ENCODE measurements around the gene MEI1.

MEI1 gene

DNA sequence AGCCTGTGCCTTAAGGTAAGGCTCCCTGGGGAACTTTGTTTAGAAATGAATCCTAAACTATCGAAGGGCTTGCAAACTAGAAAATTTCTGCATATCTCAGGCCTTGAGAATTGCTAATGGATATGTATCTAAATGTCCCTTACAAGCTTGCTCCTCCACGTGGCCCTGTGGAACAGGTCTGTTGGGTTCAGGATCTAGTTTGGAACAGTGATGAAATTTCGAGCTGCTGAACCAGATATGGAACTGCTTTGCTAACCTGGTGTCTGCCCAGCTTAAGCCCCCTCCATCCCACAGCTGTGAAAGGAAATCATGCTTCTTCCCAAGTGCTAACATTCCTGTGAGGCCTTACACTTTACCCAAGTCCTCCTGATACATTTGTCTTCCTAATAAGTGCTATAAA is 145.2 kb downstream of the MEI1 start:
- Histone ChIP-seq H3K18ac (ENCODE audit: low read length) (no peak overlapping the region), H3K9me3 (ENCODE audit: insufficient read depth, low read depth, low read length) (no peaks in the 10 kb centered on the region), H3K36me3 (ENCODE audit: control insufficient read depth in 1 of 2, insufficient read depth in 2 of 2, low read length in 2 of 2) (peaks cover under 1 to 5% of the 10 kb centered on the region in 2 experiments), H3K79me2 (ENCODE audit: control insufficient read depth, insufficient read depth, low read length, poor library complexity) (peaks cover 26% of the 10 kb centered on the region), H2AFZ (ENCODE audit: insufficient read depth, low read length, poor library complexity) (no peak overlapping the region), H3K4ac (ENCODE audit: low read depth, low read length) (peak overlapping the region; percentile 61), H3K4me1 (ENCODE audit: control insufficient read depth in 1 of 2, insufficient read depth in 2 of 2, low read length in 2 of 2) (peaks cover 13 to 25% of the 10 kb centered on the region in 2 experiments), H3K27me3 (ENCODE audit: insufficient read depth, low read length) (no peaks in the 10 kb centered on the region), H3K79me1 (ENCODE audit: low read length) (peaks cover 4% of the 10 kb centered on the region), H2BK120ac (ENCODE audit: insufficient read depth, low read length, poor library complexity) (no peak overlapping the region), H2AK5ac (ENCODE audit: low read length) (no peak overlapping the region), H2BK12ac (ENCODE audit: low read length) (no peak overlapping the region), H3K23ac (ENCODE audit: low read length) (no peak overlapping the region), H3K4me2 (ENCODE audit: low read length) (peak overlapping the region; percentile 1), H2BK5ac (ENCODE audit: low read depth, low read length, poor library complexity) (no peak overlapping the region), H4K8ac (ENCODE audit: low read depth, low read length) (no peak overlapping the region), H4K12ac (ENCODE audit: low read depth, low read length) (no peak overlapping the region), H3K14ac (ENCODE audit: low read length) (no peak overlapping the region), H3K4me3 (ENCODE audit: low read depth, low read length) (no peak overlapping the region), H3K27ac (ENCODE audit: low read depth, low read length) (peak overlapping the region; percentile 58), H3K9ac (ENCODE audit: low read length) (no peak overlapping the region), H4K91ac (ENCODE audit: low read depth, low read length) (no peak overlapping the region)
- peak; percentile 93 to 97 for DNase-seq
- no CpG with 5 or more reads among the region's 3 CpGs for WGBS (ENCODE audit: extremely low coverage, insufficient coverage, insufficient read length)

DNA sequence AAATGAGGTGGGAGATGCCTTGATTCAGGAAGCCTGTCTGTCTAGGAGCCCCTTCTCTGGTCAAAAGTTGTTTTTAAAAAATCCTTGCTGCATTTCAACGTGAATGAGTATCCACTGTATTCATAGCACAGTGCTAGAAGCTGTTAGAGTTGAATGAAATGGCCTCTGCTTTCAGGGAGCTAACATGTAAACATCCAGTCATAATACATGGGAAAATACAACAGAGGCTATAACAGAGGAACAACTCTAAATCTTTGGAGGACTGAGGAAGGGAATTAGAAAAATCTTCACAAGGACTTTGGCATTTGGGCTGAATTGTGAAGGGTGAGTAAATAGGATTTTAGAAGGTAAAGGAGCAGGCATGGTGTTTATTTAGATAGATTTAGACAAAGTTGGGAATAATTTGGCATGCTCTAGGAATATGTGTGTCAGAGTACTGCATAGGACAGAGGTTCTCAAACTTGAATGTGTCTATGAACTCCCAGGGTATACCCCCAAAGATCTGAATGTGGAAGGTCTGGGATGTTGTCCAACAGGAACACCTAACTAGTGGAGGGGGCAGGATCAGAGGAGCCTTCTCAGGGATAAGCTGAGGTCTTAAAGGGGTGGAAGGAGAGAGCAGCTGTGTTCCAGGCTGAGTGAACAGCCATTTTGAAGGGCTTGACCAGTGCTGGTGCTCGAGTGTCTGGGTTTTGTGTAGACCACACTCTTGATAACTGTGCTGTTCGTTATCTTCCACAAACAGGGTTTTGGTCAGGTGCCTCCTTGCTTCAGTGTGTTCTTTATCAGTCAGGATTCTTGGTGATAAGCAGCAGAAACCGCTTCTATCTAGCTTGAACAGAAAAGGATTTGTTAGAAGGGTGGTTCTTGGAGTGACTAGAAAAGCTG is 146.3 kb downstream of the MEI1 start:
- H3K4ac ChIP-seq (ENCODE audit: low read depth, low read length), result peak overlapping the region; percentile 99
- H2BK5ac ChIP-seq (ENCODE audit: low read depth, low read length, poor library complexity), result peak overlapping the region; percentile 66
- WGBS (ENCODE audit: extremely low coverage, insufficient coverage, insufficient read length), result no CpG with 5 or more reads among the region's 4 CpGs
- H2AK5ac ChIP-seq (ENCODE audit: low read length), result peak overlapping the region; percentile 62
- no peak for DNase-seq
- H2BK120ac ChIP-seq (ENCODE audit: insufficient read depth, low read length, poor library complexity), result no peak overlapping the region
- H3K18ac ChIP-seq (ENCODE audit: low read length), result peak overlapping the region; percentile 76
- H3K36me3 ChIP-seq (ENCODE audit: control insufficient read depth in 1 of 2, insufficient read depth in 2 of 2, low read length in 2 of 2), result peaks cover 0 to 4% of the 10 kb centered on the region in 2 experiments
- H3K79me2 ChIP-seq (ENCODE audit: control insufficient read depth, insufficient read depth, low read length, poor library complexity), result peaks cover 28% of the 10 kb centered on the region
- H3K4me2 ChIP-seq (ENCODE audit: low read length), result no peak overlapping the region
- H3K9me3 ChIP-seq (ENCODE audit: insufficient read depth, low read depth, low read length), result no peaks in the 10 kb centered on the region
- H3K9ac ChIP-seq (ENCODE audit: low read length), result no peak overlapping the region
- peak overlapping the region; percentile 23 for H4K8ac ChIP-seq (ENCODE audit: low read depth, low read length)
- H3K27me3 ChIP-seq (ENCODE audit: insufficient read depth, low read length), result no peaks in the 10 kb centered on the region
- peak overlapping the region; percentile 36 for H3K27ac ChIP-seq (ENCODE audit: low read depth, low read length)
- H4K91ac ChIP-seq (ENCODE audit: low read depth, low read length), result peak overlapping the region; percentile 58
- H3K79me1 ChIP-seq (ENCODE audit: low read length), result peaks cover 4% of the 10 kb centered on the region
- H4K12ac ChIP-seq (ENCODE audit: low read depth, low read length), result no peak overlapping the region
- H3K14ac ChIP-seq (ENCODE audit: low read length), result peak overlapping the region; percentile 39
- H3K4me3 ChIP-seq (ENCODE audit: low read depth, low read length), result no peak overlapping the region
- H3K4me1 ChIP-seq (ENCODE audit: control insufficient read depth in 1 of 2, insufficient read depth in 2 of 2, low read length in 2 of 2), result peaks cover 13 to 23% of the 10 kb centered on the region in 2 experiments
- H2AFZ ChIP-seq (ENCODE audit: insufficient read depth, low read length, poor library complexity), result no peak overlapping the region
- H2BK12ac ChIP-seq (ENCODE audit: low read length), result peak overlapping the region; percentile 62
- H3K23ac ChIP-seq (ENCODE audit: low read length), result no peak overlapping the region

DNA sequence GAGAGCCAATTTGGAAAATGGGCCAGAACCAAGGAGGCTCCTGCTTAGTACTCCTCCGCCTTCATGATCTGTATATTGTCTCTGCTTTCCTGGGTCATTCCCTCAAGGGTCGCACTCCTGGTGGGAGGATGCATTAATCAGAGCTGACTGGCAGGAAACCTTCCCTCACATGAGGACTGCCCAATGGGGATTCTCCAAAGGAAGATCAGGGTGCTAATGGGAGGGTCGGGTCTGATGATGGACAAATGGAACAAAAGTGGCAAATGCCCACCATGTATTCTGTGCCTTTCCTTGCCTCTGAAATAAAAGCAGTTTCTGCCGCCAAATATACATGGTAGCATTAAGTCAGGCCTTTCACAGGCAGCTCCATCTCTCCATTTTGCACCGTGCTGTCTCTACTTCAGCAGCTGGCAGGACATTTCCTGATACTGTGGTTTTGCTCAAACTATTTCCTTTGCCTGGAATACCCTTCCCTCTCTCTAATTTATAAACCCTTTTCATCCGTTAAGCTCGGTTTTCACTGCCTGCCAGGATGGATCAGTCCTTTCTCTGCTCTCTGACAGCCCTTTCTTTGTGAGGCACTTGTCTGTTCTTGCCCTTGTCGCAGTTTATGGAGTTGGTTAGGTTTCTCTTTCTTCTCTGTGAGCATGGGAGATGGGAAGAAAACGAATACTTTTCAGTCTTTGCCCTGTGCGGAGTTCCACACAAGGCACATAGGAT is 147.1 kb downstream of the MEI1 start:
- H3K4ac ChIP-seq (ENCODE audit: low read depth, low read length), result peak overlapping the region; percentile 99
- H2BK12ac ChIP-seq (ENCODE audit: low read length), result no peak overlapping the region
- no peaks in the 10 kb centered on the region for H3K9me3 ChIP-seq (ENCODE audit: insufficient read depth, low read depth, low read length)
- peaks cover 2% of the 10 kb centered on the region in 2 experiments for H3K36me3 ChIP-seq (ENCODE audit: control insufficient read depth in 1 of 2, insufficient read depth in 2 of 2, low read length in 2 of 2)
- no peak for DNase-seq
- no peak overlapping the region for H3K27ac ChIP-seq (ENCODE audit: low read depth, low read length)
- no CpG with 5 or more reads among the region's 10 CpGs for WGBS (ENCODE audit: extremely low coverage, insufficient coverage, insufficient read length)
- H4K91ac ChIP-seq (ENCODE audit: low read depth, low read length), result peak overlapping the region; percentile 8
- H4K8ac ChIP-seq (ENCODE audit: low read depth, low read length), result no peak overlapping the region
- H3K4me2 ChIP-seq (ENCODE audit: low read length), result no peak overlapping the region
- peak overlapping the region; percentile 19 for H4K12ac ChIP-seq (ENCODE audit: low read depth, low read length)
- H3K4me3 ChIP-seq (ENCODE audit: low read depth, low read length), result no peak overlapping the region
- peaks cover 27% of the 10 kb centered on the region for H3K79me2 ChIP-seq (ENCODE audit: control insufficient read depth, insufficient read depth, low read length, poor library complexity)
- H2BK120ac ChIP-seq (ENCODE audit: insufficient read depth, low read length, poor library complexity), result no peak overlapping the region
- H2AFZ ChIP-seq (ENCODE audit: insufficient read depth, low read length, poor library complexity), result no peak overlapping the region
- no peak overlapping the region for H3K9ac ChIP-seq (ENCODE audit: low read length)
- H3K23ac ChIP-seq (ENCODE audit: low read length), result no peak overlapping the region
- H3K18ac ChIP-seq (ENCODE audit: low read length), result peak overlapping the region; percentile 33
- no peaks in the 10 kb centered on the region for H3K27me3 ChIP-seq (ENCODE audit: insufficient read depth, low read length)
- peaks cover 4% of the 10 kb centered on the region for H3K79me1 ChIP-seq (ENCODE audit: low read length)
- H2BK5ac ChIP-seq (ENCODE audit: low read depth, low read length, poor library complexity), result no peak overlapping the region
- H3K14ac ChIP-seq (ENCODE audit: low read length), result no peak overlapping the region
- H3K4me1 ChIP-seq (ENCODE audit: control insufficient read depth in 1 of 2, insufficient read depth in 2 of 2, low read length in 2 of 2), result peaks cover 13 to 23% of the 10 kb centered on the region in 2 experiments
- no peak overlapping the region for H2AK5ac ChIP-seq (ENCODE audit: low read length)

DNA sequence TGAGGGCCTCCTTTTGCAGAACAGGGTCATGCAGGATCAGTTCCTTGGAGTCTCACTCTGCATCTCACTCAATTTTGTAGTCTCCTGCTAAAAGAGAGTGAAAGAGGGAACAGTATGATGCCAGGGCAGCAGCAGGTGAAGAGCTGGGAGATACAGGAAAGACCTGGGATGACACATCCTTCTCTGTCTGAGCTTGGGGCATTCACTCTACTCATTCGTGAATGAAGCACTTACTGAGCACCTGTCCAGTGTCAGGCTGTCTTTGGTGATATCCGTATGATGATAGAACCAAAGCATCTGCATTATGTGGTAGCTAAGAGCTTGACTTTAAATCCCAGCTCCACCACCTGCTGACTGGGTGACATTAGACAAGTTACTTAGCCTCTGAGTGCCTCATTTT is 148.0 kb downstream of the MEI1 start:
- no peaks in the 10 kb centered on the region for H3K9me3 ChIP-seq (ENCODE audit: insufficient read depth, low read depth, low read length)
- peaks cover 2 to 3% of the 10 kb centered on the region in 2 experiments for H3K36me3 ChIP-seq (ENCODE audit: control insufficient read depth in 1 of 2, insufficient read depth in 2 of 2, low read length in 2 of 2)
- H4K91ac ChIP-seq (ENCODE audit: low read depth, low read length), result no peak overlapping the region
- peak overlapping the region; percentile 71 for H3K4ac ChIP-seq (ENCODE audit: low read depth, low read length)
- H3K27ac ChIP-seq (ENCODE audit: low read depth, low read length), result no peak overlapping the region
- H2AK5ac ChIP-seq (ENCODE audit: low read length), result no peak overlapping the region
- no peak overlapping the region for H2BK12ac ChIP-seq (ENCODE audit: low read length)
- H3K9ac ChIP-seq (ENCODE audit: low read length), result no peak overlapping the region
- H3K23ac ChIP-seq (ENCODE audit: low read length), result no peak overlapping the region
- H3K27me3 ChIP-seq (ENCODE audit: insufficient read depth, low read length), result no peaks in the 10 kb centered on the region
- no peak overlapping the region for H3K14ac ChIP-seq (ENCODE audit: low read length)
- H3K18ac ChIP-seq (ENCODE audit: low read length), result no peak overlapping the region
- no peak overlapping the region for H4K8ac ChIP-seq (ENCODE audit: low read depth, low read length)
- H2AFZ ChIP-seq (ENCODE audit: insufficient read depth, low read length, poor library complexity), result no peak overlapping the region
- H2BK5ac ChIP-seq (ENCODE audit: low read depth, low read length, poor library complexity), result no peak overlapping the region
- no peak for DNase-seq
- H3K79me1 ChIP-seq (ENCODE audit: low read length), result peaks cover 4% of the 10 kb centered on the region
- H3K4me1 ChIP-seq (ENCODE audit: control insufficient read depth in 1 of 2, insufficient read depth in 2 of 2, low read length in 2 of 2), result peaks cover 13 to 23% of the 10 kb centered on the region in 2 experiments
- WGBS (ENCODE audit: extremely low coverage, insufficient coverage, insufficient read length), result no CpG with 5 or more reads among the region's 2 CpGs
- no peak overlapping the region for H3K4me3 ChIP-seq (ENCODE audit: low read depth, low read length)
- H3K79me2 ChIP-seq (ENCODE audit: control insufficient read depth, insufficient read depth, low read length, poor library complexity), result peaks cover 27% of the 10 kb centered on the region
- H3K4me2 ChIP-seq (ENCODE audit: low read length), result no peak overlapping the region
- H4K12ac ChIP-seq (ENCODE audit: low read depth, low read length), result no peak overlapping the region
- no peak overlapping the region for H2BK120ac ChIP-seq (ENCODE audit: insufficient read depth, low read length, poor library complexity)
